ENCODE measurements around the gene XXYLT1. TPM values are rescaled to one million over a fixed set of nuclear protein-coding genes. Genes with fewer than 3 reads are reported as not detected.

The XXYLT1 gene
- total and polyA plus RNA-seq, 9 of the 15 experiments (the other 6 are each of a cell fraction or from before 2014, with no cell fraction given) = 1.9 to 18.9 (median 15.0) TPM

- TF ChIP-seq GABPA (tag; conservative IDR thresholded peaks at IDR 0.05; ENCODE audit: low read depth) (peak; percentile 68), SNAPC5 (CRISPR knock-in tag; IDR thresholded peaks at IDR 0.05) (no peak), ZNF174 (CRISPR knock-in tag; IDR thresholded peaks at IDR 0.05) (no peak), EZH2 (IDR thresholded peaks at IDR 0.05; ENCODE audit: borderline replicate concordance, low read depth, low read length) (no peak), PYGO2 (tag; IDR thresholded peaks at IDR 0.05) (no peak), ZNF655 (CRISPR knock-in tag; IDR thresholded peaks at IDR 0.05) (no peak), TAF1 (IDR thresholded peaks at IDR 0.05; ENCODE audit: control insufficient read depth, extremely low read depth, insufficient read depth, low read length, severe bottlenecking) (peak; percentile 13), KLF13 (tag; IDR thresholded peaks at IDR 0.05; ENCODE audit: borderline replicate concordance, low read depth) (no peak), TCF7L2 (IDR thresholded peaks at IDR 0.05; ENCODE audit: low read depth, low read length) (no peak), MAFG (tag; conservative IDR thresholded peaks at IDR 0.05) (no peak), COPS2 (conservative IDR thresholded peaks at IDR 0.05) (no peak), IFI16 (CRISPR knock-in tag; IDR thresholded peaks at IDR 0.05) (no peak), CBX2 (IDR thresholded peaks at IDR 0.05; ENCODE audit: insufficient read depth, low read length, poor library complexity, severe bottlenecking) (no peak), OTX1 (CRISPR knock-in tag; IDR thresholded peaks at IDR 0.05) (no peak), BRD9 (IDR thresholded peaks at IDR 0.05; ENCODE audit: low read depth, partially characterized antibody) (no peak), DLX4 (CRISPR knock-in tag; IDR thresholded peaks at IDR 0.05) (no peak), ZBTB9 (CRISPR knock-in tag; IDR thresholded peaks at IDR 0.05) (peak; percentile 76), ESRRB (CRISPR knock-in tag; IDR thresholded peaks at IDR 0.05; ENCODE audit: borderline replicate concordance) (no peak), MYC (IDR thresholded peaks at IDR 0.05; ENCODE audit: low read depth, low read length) (no peak; the same call in 1 of the 2 replicates), MYC (CRISPR knock-in tag; IDR thresholded peaks at IDR 0.05; ENCODE audit: borderline replicate concordance, low read depth) (no peak), U2AF1 (optimal IDR thresholded peaks at IDR 0.05; ENCODE audit: low read depth, low read length) (no peak), MEF2D (tag; conservative IDR thresholded peaks at IDR 0.05; ENCODE audit: low read depth) (peak; percentile 57; the same call in 1 of the 2 replicates), MIER1 (IDR thresholded peaks at IDR 0.05; ENCODE audit: low read depth) (no peak), EP400 (IDR thresholded peaks at IDR 0.05) (no peak), NFIC (IDR thresholded peaks at IDR 0.05) (no peak; the same call in 1 of the 2 replicates), ZNF408 (CRISPR knock-in tag; IDR thresholded peaks at IDR 0.05; ENCODE audit: low read depth) (no peak)
These were observed 108.8 kb downstream of the XXYLT1 start (continued) for GRCh38 chr3:195162033-195162669.

Measured in K562 (cell line).